Stimulated activated CD8-positive, alpha-beta memory T cell treated with anti-CD3 and anti-CD28 coated beads, Interleukin-7, amount 100 ng/mL, for 48 hours (primary cell): ENCODE data around the gene LYPD1.
"Not testable (repeated sequence)": the region's sequence is repeated elsewhere in the genome, so short reads cannot be mapped to it uniquely, and the experiment has no call there.

Experiments used
- DNase-seq, 2 donors: peaks; one replicate each; pipeline ENCODE4 v3.0.0-alpha.2; 2020; ENCODE audit warnings: low read depth in 1 of 2; ENCODE audit errors: extremely low read depth in 1 of 2

Gene LYPD1, protein sequence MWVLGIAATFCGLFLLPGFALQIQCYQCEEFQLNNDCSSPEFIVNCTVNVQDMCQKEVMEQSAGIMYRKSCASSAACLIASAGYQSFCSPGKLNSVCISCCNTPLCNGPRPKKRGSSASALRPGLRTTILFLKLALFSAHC

DNA sequence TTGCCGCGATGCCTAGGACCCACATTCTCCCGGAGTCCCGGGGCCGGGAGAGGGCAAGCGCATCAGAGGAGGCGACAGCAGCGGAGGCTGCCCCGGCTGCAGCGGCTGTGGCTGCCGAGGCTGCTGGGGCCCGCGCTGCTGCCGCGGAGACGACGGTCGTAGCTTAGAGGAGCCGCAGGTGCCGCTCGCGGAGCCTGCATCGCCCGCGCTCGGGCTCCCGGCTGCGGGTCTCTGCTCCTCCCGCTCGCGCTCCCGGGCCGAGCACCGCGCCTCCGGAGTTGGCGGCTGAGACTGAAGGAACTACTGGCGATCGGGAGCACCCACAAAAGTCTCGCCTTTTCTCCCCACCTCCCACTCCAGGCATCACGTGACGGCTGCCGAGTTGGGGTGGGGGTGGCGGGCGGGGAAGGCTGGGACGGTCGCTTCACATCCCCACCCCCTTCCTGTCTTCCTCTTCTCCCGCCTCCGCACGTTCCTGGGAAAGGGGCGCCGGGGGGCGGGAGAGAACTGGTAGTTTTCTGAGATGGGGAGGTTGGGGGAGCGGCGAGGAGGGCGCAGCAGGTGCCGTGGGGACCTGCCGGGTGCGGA, at the start of gene LYPD1:
LYPD1 (minus strand) TSS at position 298 of the 588 bp plus-strand sequence; CDS start at position 25, 273 bp downstream.
- DNase-seq = no peak

DNA sequence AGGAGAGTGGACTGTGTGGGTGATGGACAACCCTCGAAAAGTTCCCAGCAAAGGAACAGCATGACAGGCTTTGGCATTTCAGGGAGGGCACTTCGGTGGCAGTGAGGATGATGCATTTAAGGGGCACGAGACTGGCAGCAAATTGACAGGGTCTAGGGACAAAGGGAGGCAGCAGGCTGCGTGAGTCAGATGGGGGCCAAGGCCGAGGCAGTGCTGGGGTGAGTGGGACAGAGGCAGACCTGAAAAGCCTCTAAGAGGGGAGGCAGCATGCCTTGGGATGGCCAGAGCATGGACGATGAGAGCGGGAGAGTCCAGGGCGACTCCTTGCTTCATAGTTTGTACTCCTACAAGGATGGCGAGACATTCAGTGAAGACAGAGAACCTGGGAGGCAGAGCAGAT, 49.5 kb upstream of the LYPD1 start:
- DNase-seq = no peak

DNA sequence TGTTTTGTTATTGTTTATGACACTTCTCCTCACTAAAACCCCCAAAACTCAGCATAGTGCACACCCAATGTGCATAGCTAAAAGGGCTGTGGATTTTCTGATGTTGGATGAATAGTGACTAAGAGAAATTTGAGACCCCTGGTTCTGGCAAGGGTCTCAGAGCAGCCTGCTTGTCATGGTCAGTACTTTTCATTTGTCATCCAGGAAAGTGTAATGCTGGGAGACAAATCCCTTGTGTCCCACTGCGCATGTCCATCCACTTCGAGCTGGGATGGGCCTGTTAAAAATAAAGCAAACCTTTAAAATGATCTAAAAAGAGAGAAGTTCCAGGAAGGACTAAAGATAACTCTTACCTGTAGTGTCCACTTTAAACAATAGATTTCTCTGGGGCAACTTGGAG, 46.9 kb upstream of the LYPD1 start:
- no peak for DNase-seq

DNA sequence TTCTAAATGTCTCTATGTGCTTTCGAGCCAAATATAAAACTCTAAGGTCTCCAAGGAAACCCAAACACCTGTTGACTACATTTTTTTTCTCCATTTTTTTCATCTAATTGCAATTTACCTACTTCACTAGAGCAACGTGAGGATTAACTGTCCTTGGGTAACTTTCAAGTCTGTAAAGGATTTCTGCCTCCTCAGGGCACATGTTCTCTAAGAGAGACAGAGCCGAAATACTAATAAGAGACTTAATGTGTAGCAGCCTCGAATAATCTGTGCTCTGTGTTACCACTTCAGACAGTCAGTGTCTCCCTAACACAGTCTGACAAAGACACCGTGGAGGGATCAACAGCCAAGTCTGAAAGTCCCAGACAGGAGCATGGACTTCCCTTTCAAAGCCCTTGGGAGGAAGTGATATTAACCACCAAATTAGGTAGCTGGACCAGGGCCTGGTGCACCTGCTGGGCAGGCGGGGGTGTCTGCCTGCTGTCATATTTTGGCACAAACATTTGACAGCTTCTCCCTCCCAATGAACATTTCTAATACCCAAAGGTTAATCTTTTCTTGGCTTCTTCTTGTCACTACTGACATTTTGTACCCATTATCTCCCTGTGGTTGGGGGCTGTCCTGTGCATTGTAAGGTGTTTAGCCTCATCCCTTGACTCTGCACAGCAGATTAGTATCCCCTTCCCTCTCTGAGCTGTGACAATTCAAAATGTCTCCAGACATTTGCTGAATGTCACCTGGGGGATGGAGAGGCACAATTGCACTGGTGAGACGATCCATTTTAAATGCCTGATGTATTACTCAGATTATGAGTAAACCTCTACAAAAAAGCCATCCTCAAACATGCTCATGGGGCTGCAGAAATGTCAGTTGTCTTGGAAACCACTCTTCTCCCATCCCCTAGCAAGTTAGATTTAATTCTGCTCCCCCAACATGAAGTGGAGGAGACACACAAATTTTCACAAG, 45.7 kb upstream of the LYPD1 start:
- DNase-seq = no peak

DNA sequence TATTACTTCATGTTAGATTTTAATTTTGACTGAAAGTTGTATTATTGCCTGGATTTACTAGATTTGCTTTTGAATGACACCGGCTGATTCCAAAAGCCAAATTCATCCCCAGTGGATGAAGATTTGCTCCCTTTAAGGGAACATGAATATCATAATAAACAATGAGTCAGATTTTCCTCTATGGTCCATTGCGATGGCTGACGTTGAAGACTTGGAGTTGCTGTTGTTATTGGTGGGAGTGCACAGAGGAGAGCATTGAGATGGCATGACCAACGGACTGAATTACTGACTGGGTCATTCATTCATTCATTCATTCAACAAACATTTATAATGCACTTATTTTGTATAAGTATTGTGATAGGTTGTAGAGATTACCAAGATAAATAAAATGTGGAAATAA, 33.4 kb upstream of the LYPD1 start:
- no peak for DNase-seq

DNA sequence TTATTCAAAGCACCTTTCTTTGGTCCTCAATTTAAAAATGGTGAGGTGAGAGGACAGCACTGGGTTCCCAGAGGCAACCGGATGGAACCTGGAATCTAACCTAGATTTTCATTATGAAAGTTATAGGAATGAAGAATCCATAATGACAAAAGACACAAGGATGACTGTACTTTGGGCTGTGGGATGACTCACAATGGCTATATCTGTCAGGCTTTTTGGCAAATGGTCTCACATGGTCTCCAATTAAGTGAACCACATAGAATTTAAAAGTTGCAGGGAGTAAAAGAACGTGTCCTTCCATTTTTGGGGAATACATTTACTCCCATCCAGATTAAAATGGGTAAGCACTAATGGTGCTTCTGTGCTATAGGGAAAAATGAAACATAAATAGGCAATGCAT, 31.8 kb upstream of the LYPD1 start:
- DNase-seq = no peak

DNA sequence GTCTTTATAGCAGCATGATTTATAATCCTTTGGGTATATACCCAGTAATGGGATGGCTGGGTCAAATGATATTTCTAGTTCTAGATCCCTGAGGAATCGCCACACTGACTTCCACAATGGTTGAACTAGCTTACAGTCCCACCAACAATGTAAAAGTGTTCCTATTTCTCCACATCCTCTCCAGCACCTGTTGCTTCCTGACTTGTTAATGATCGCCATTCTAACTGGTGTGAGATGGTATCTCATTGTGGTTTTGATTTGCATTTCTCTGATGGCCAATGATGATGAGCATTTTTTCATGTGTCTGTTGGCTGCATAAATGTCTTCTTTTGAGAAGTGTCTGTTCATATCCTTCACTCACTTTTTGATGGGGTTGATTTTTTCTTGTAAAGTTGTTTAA, 29.8 kb upstream of the LYPD1 start:
- not testable (repeated sequence) for DNase-seq

DNA sequence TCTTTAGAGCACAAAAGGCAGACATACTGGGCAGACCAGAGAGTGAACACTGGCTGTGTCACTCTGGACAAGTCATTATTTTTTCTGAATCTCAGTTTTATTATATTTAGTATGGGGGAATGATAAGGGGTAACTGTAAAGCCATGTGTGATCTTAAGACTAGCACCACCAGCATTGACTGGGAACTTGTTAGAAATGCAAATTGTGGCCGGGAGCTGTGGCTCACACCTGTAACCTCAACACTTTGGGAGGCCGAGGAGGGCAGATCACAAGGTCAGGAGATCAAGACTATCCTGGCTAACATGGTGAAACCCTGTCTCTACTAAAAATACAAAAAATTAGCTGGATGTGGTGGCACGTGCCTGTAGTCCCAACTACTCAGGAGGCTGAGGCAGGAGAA, 28.3 kb upstream of the LYPD1 start:
- not testable (repeated sequence) for DNase-seq

DNA sequence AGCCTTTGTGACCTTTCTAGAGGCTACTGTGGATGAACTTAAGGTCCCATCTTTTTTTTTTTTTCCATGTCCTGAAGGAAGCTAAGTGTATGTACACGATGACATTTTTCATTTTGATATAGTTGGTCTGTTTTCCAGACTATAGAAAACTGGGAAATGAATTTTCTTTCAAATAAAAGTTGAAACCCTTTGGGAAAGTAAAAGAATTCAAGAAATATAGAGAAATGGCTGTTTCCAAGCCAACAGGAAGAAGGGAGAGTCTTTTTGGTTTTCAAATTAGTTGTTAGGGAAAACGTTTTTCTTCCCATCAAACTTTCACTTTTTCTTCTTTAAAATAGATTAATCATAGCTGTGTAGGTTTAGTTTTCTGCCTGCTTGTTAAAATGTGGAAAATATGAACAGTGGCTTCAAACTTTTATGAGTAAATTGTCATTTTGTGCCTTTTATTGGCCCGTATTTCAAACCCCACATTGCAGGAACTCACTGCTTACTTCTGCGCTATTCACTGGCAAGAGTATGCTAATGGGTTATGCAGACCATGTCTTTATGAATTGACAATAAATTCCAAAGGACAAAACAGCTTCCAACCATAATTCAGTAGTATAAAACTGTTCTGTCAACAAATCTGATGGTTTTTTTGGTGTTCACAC, 27.7 kb upstream of the LYPD1 start:
- DNase-seq = no peak

DNA sequence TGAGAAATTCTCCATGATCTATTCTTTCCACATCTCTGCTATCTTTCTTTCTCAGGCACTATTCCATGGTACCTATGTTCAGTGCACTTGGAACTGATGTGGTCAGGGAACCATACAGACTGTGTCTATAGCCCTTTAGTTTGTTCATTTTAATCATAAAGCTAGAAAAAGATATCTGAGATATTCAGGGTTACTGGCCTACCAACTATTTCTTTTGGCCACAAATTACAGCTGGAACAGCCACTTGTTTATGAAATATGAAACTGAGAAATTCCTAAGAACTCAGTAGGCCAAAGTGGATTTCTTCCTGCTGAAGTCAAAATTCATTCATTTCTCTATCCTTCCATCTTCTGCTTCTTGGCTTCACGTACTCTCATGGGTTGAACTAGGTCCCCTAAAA, 22.8 kb upstream of the LYPD1 start:
- DNase-seq = no peak

DNA sequence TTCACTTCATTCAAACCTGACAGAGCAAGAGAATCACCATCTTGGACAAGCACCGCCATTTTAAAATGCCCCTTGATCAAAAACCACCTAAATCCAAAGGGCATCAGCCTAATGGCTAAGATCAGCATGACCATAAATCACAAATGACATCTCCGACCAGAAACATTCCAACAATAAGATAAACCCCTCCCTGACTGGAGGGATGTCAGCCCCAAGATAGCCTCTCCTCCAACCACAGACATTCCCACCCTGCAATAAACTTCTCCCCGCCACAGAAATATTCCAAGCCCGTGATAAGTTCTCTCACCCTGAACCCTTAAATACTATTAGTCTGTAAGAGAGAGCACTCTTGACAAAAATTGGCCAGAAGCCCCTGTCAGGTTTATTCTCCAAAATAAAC, 21.6 kb upstream of the LYPD1 start:
- DNase-seq = no peak

DNA sequence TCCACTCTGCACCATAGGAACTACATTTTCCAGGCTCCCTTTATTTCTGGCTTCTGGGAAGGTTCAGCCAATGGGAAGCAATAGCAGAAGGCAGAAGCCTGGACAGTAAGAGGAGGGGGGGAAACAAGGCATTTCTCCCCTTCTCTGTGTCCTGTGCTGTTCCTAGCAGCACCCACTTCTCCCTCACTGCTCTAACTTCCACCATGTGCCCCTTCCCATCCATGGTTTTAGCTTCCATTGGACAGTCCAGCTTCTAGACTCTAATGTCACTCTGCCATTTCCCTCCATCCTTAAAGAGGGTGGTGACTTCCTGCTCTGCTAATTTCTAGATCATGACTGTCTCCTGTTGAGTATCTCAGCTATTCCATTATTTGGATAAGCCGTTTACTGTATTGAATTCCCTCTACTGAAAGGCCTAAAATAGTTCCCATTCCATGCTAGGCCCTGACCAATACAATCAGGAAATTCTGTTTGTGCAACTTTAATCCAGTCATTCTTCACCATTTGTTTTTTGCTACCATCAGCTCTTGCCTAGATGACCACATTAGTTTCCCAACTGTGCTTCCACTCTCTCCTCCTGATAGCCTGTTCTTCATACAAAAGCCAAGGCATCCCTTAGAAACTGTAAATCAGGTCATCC, 20.8 kb upstream of the LYPD1 start:
- DNase-seq = no peak

DNA sequence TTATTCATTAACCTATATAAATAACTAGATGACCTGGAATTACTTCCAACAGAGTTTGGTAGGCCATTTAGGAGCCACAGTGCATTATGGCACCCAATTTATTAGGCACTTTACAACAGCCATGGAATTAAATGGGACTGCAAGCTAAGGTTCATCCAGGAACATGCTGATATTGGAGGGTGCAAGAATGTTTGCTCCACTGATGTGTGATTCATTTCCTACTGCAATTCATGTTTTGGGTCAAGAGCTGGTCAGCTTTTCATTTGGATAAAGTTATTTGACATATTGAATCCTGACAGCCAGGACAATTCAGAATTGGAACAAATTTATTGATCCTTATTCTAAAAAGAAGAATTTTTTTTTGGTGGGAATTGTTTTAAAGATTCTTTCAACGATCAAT, 11.8 kb upstream of the LYPD1 start:
- DNase-seq = no peak

DNA sequence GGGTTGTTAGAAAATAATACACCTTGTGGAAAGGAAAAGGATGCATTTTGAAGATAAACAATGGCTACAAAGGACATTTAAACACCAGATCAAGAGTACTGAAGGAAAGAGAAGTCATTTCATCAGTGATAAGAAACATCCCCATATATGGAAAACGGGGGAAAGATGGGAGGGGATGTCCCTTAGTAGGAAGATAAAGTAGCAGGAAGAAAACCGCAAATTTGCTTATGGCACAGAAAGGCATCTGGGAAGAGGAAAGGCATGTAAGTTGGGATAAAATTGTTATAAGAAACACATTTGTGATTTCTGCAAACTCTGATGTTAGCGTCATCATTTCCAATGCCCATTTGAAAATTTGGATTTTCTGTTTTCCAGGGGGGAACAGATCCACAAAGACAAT, 10.5 kb upstream of the LYPD1 start:
- no peak for DNase-seq

DNA sequence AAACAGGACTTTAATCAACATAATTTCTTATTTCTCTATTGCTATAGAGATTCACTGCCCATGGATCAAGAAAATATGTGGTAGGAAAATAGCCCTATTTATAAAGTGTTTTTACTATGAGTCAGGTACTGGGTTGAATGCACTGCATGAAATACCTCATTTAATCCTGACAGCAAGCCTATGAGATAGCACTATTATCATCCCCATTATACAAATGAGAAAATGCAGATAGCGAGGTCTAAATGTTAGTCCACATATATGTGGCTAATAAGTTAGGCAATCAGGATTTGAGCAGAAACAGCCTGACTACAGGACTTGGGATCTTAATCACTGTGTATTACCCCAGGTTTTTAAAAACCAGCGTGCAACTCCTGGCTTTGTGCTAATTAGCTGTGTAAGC, 8.5 kb upstream of the LYPD1 start:
- no peak for DNase-seq

DNA sequence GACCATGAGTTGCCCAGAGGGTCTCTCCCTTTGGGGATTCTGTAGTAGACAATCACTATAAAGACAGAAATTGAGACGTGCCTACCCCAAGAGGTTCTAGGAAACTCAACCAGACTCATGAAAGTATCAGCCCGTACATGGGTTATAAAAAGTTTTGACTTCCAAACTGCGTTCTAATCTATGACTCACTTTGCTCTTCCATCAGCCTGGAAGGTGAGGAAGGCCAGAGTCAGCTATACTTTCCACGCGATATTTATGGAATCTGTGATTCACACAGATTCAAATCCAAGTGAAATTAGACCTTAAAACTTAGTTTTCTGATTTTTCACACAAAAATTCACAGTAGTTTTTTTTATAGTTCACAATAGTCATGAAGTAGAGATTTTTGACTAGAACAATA, 7.7 kb upstream of the LYPD1 start:
- DNase-seq = no peak

DNA sequence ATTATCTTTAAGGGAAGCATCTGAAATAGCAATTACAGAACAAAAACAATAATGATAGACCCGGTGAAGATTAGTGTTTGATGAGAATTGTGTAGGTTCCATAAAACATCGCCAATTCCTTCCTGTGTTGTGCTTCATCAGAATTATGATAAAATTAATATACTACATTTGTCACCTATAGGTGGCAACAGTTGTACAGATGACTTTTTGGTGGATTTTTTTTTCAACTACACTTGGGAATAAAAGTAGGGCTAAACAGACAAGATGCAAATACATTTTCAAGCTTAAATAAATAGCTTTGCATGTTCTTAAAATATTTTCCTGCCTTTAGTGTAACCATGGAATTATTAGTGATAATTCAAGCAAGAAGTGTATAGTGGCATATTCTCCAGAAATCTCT, 7.0 kb upstream of the LYPD1 start:
- DNase-seq = no peak

DNA sequence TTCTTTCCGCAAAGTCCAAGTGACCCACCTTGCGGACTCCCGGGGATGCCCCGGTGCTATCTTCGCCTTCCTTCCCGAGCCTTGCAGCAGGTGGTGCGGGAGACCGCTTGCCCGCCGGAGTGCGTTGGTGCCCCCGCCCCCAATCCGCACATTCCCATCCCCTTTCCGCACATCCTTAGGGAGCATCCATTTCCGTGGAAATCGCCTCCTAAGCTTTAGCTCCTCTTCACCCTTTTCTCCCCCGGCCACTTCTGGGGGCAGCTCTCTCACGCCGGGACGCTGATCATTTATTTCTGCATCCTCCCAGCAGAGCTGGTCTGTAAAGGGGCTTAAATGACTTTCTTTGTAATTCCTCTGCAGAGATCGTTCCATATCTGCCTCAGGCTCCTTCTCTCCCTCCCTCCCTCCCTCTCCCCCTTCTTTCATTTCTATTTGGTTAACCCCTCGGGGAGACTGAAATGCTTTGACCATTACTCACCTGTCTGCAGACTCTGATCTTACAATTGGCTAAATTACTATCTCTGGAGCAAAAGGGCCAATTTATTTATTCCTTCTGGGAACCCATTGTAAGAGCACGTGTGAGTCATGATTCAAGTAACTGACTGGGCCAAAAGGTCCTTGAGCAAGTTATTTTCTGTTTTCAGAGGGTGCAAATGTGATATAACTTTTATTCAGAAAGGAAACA, 1.3 kb upstream of the LYPD1 start:
- DNase-seq = no peak

DNA sequence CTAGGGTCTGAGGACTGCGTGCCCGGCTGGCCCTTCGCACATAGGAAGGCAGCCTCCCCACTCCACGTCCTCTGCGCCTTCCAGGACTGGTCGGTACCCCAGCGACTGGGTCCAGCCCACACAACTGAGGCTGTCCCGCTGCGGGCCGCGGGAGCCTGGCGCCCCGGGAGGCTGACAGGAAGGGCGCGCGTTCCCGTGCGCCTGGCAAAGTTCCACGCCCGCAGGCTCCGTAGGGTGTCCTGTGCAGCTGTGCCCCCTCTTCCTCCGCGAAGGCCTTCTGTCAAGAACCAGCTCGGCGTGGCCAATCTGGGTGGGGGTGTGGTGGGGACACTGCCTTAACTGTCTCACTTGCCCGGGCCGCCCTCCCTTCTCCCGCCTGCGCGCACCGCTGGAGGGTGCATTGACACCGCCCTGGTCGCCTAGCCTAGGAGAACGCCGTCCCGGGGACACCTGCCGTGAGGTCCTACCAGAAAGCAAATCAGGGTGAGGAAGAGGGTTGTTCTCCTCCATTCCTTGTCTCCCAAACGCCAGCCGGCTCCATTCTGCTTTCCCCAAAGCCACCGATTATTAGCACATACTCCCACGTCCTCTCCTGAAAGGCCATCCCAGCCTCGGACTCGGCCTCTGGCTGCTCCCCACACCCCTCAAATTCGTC, 618 bp upstream of the LYPD1 start:
- no peak for DNase-seq
